Type B pancreatic cell (in vitro differentiated cells): ENCODE results near the gene RBM34. TPM values are rescaled to one million over a fixed set of nuclear protein-coding genes. Genes with fewer than 3 reads are reported as not detected.
A peak's percentile ranks its signal among the peaks of the same experiment; 100 is the strongest.

Source experiments
- DNase-seq: peaks from one replicate; pipeline ENCODE4 v3.0.0; 2021; ENCODE audit warnings: mixed read lengths; ENCODE audit not compliant: unreplicated experiment; ENCODE audit errors: extremely low spot score
- H3K27ac Mint-ChIP-seq: 2 replicates; pipeline ENCODE4 v1.8.0; 2021; ENCODE audit warnings: mild to moderate bottlenecking, mixed read lengths
- H3K27me3 Mint-ChIP-seq: 2 replicates; pipeline ENCODE4 v1.8.0; 2021; ENCODE audit warnings: mixed read lengths
- H3K36me3 Mint-ChIP-seq: 2 replicates; pipeline ENCODE4 v1.8.0; 2021; ENCODE audit warnings: mixed read lengths
- H3K4me1 Mint-ChIP-seq: one replicate; pipeline ENCODE4 v1.8.0; 2021; ENCODE audit warnings: mixed read lengths; ENCODE audit not compliant: unreplicated experiment
- H3K4me3 Mint-ChIP-seq: 2 replicates; pipeline ENCODE4 v1.8.0; 2021; ENCODE audit warnings: mild to moderate bottlenecking, mixed read lengths
- H3K9me3 Mint-ChIP-seq: 2 replicates; pipeline ENCODE4 v1.8.0; 2021; ENCODE audit warnings: mixed read lengths
- CTCF ChIP-seq: fragments of 200-600 bp; sonication (generic); conservative IDR thresholded peaks from 2 replicates; pipeline ENCODE4 v1.5.0; 2021; ENCODE audit warnings: antibody characterized with exemption, mild to moderate bottlenecking
- total RNA-seq: library from RNA; stranded (reverse); gene quantifications from 2 replicates; pipeline ENCODE4 v1.2.1, GENCODE V29; 2021; ENCODE audit warnings: low replicate concordance

The RBM34 gene
- total RNA-seq, 1 donor from 2014 or later: 74.9 TPM

GRCh38 chr1:235124111-235124510, 36.9 kb downstream of the RBM34 start:
- no peak for TF ChIP-seq CTCF
- H3K36me3 Mint-ChIP-seq: peaks cover 17% of the 10 kb centered on the region
- DNase-seq: no peak
- H3K27me3 Mint-ChIP-seq: no peaks in the 10 kb centered on the region
- H3K27ac Mint-ChIP-seq: no peak overlapping the region
- H3K4me1 Mint-ChIP-seq: peaks cover 25% of the 10 kb centered on the region
- peak overlapping the region; percentile 46 for H3K4me3 Mint-ChIP-seq
- no peaks in the 10 kb centered on the region for H3K9me3 Mint-ChIP-seq

- Mint-ChIP-seq H3K9me3 (no peaks in the 10 kb centered on the region), H3K36me3 (peaks cover 29% of the 10 kb centered on the region), H3K27me3 (no peaks in the 10 kb centered on the region), H3K4me3 (no peak overlapping the region), H3K27ac (no peak overlapping the region), H3K4me1 (peaks cover 21% of the 10 kb centered on the region)
- no peak for TF ChIP-seq CTCF
- no peak for DNase-seq
Measured at GRCh38 chr1:235122348-235122747, 38.7 kb downstream of the RBM34 start.

DNA sequence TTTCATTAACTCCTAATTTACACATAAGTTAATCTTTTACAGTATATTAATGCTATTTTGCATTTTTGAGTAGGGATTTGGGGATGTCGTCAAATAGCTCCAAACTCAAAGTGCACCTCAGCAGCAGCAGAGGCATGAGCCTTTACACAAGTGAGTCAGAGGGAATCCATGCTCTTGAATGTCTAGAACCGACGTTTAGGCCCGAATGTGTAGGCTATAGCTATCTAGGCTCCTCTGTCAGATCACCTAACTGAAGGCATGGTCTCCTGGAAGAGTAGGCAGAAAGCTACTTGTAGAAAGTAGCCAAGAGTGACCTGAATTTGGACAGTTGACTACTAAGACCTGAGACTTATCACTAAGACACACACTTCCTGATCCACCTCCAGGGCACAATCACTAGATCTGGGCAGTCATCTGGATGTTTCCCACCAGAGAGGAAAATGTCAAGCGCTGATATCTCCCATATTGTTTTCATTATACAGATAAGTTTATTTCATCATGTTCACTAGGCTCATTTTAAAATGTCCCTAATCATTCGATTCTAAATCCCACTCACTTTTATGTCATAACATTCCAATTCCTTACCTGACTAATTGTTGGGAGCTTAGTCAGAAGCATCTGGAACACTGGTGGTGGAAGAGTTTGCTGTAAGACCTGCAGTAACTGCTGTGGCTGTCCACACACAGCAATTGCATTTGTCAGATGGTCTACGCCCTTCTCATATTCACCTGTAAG, 47.7 kb downstream of the RBM34 start:
- no peaks in the 10 kb centered on the region for H3K4me1 Mint-ChIP-seq
- no peaks in the 10 kb centered on the region for H3K27me3 Mint-ChIP-seq
- H3K4me3 Mint-ChIP-seq: no peak overlapping the region
- H3K36me3 Mint-ChIP-seq: peaks cover 42% of the 10 kb centered on the region
- no peak overlapping the region for H3K27ac Mint-ChIP-seq
- no peak for TF ChIP-seq CTCF
- H3K9me3 Mint-ChIP-seq: no peaks in the 10 kb centered on the region
- DNase-seq: no peak

- Mint-ChIP-seq H3K4me3 (no peak overlapping the region), H3K27me3 (no peaks in the 10 kb centered on the region), H3K9me3 (no peaks in the 10 kb centered on the region), H3K27ac (no peak overlapping the region), H3K36me3 (peaks cover 37% of the 10 kb centered on the region), H3K4me1 (no peaks in the 10 kb centered on the region)
- TF ChIP-seq CTCF: no peak
- DNase-seq: no peak
Measured at GRCh38 chr1:235112297-235113182, 48.5 kb downstream of the RBM34 start.

DNA sequence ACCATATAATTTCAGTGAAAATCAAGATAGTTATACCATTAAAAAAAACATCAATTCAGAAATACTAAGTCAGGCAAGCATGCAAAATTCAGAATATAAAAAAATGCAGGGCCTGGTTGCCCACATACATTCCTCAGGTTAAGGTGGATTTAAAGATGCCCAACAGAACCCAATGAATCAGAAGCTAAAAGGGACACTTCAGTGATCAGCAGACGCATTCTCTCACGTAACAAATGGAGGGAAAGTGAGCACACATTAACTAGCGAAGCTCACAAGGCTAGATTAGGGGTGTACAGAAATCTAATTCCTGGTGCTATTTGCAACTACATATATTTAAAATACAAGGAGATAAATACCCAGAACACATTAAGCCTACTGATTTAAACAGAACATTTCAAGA, 49.9 kb downstream of the RBM34 start:
- TF ChIP-seq CTCF: no peak
- no peaks in the 10 kb centered on the region for H3K27me3 Mint-ChIP-seq

More for the DNA sequence above, 49.9 kb downstream of the RBM34 start:
- H3K4me1 Mint-ChIP-seq: no peaks in the 10 kb centered on the region
- no peak for DNase-seq
- no peaks in the 10 kb centered on the region for H3K9me3 Mint-ChIP-seq
- H3K4me3 Mint-ChIP-seq: no peak overlapping the region
- no peak overlapping the region for H3K27ac Mint-ChIP-seq
- H3K36me3 Mint-ChIP-seq: peaks cover 43% of the 10 kb centered on the region
